LNCAP (cell line): ENCODE results near the gene PRSS33.

Experiments used
- TF ChIP-seq, protein P1 (sequence below): fragments of 450-650 bp; IDR thresholded peaks from 2 replicates; pipeline ENCODE4 v1.5.1; 2017; ENCODE audit warnings: mild to moderate bottlenecking

Gene PRSS33

DNA sequence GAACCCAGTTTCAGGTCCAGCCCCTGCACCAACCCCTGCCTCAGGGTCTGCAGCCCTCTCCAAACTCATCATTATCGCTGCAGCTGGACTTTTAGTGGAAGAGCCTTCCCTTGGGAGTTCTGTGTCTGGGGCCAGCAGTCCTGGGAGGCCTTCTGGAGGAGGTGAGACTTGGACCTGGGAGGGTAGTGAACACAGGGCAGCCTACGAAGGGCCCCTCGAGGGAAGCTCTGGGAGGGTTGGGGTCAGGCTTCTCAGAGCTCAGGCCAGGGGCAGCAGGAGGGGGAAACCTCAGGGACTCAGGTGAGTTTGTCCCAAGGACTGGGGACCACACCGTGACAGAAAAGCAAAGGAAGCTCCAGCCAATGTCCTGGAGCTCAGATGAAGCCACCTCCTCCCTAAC, 46.2 kb downstream of the PRSS33 start:
- TF ChIP-seq, protein P1, sequence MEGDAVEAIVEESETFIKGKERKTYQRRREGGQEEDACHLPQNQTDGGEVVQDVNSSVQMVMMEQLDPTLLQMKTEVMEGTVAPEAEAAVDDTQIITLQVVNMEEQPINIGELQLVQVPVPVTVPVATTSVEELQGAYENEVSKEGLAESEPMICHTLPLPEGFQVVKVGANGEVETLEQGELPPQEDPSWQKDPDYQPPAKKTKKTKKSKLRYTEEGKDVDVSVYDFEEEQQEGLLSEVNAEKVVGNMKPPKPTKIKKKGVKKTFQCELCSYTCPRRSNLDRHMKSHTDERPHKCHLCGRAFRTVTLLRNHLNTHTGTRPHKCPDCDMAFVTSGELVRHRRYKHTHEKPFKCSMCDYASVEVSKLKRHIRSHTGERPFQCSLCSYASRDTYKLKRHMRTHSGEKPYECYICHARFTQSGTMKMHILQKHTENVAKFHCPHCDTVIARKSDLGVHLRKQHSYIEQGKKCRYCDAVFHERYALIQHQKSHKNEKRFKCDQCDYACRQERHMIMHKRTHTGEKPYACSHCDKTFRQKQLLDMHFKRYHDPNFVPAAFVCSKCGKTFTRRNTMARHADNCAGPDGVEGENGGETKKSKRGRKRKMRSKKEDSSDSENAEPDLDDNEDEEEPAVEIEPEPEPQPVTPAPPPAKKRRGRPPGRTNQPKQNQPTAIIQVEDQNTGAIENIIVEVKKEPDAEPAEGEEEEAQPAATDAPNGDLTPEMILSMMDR, result no peak

DNA sequence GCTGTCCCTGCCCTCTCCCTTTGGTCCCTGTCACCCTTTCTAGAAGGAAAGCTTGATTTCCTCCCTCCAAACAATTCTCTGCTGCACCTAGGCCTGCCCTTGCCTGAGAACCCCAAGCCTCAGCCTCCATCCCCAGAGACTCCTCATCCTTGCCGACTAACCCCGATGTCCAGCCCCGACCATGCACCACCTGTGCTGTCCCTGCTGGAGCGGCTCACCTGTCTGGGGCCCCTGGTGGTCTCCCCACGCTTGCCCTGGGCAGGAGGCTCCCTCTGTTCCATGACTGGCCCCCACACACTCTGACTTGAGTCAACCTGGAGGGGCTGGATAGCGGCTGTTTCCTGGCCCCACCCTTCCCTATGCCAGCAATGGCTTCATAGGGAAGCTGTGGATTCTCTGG, 46.9 kb downstream of the PRSS33 start:
- TF ChIP-seq, protein P1, result no peak

DNA sequence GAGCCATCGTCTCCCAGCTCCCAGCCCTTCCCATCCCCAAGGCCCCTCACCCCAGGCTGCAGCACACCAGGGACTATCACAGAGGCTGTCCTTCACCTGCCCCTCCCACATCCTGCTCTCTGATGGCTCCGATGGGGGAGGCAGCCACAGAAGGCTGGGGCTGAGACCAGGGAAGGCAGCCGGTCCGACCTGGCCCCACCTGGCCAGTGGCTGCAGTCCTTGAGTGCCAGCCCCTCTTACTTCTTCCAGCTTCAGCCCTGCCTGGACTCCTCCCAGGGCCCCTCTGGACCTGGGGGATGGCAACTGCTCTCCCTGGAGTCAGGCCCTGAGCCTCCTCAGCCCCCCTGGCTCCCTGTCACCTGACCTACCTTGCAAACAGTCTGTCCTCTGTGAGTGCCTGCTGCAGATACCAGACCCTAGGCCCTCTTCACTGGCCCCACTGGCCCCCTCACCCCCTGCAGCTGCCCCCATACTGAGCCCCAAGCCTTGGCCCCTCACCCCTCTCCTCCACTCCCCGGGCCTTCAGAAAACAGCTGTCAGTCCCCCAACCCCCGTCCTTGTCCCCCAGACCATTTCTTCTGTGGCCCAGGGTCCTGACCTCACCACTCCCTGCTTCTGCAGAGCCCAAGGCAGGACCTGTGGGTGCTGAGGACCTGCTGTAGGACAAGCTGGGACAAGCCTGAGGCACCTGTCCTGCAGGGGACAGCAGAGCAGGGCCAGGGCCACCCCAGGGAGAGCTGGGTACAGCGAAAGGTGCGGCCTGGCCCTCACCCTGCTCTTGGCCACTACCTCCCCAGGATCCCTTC, 47.5 kb downstream of the PRSS33 start:
- TF ChIP-seq, protein P1, result no peak

DNA sequence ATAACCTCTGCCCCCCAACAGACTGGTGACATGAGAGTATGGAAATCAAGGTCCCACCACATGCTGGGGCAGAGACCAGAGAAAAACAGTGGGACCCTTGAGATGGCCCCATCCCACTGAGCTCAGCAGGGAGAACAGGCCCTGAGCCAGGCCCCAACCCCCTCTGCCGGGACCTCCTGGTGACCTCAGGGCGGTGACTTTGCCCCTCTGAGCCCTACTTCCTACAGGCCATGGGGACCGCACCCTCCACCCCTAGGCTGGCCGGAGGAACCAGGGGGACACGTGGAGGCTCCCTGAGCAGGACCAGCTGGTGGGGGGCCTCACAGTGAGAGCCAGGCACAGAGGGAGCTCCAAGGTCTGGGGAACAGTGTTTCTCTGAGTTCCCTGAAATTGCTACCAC, 48.7 kb downstream of the PRSS33 start:
- TF ChIP-seq, protein P1, result no peak

DNA sequence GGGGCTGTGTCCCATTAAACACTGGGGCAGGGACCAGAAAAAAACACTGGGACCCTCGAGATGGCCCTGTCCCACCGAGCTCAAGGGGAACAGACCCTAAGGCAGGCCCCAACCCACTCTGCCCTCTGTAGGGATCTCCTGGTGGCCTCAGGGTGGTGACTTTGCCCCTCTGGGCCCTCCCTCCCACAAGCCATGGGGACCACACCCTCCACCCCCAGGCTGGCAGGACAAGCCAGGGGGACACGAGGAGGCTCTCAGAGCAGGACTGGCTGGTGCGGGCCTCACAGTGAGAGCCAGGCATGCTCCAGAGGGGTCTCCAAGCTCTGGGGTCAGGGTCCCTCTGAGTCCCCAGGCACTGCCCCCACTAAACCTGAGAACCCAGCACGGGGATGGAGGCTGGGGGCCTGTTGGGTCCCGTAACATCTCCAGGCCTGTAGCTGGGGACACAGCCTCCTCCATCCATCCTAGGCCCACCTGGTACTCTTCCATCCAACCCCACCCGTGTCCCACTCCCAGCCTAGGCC, 49.4 kb downstream of the PRSS33 start:
- TF ChIP-seq, protein P1, result no peak

DNA sequence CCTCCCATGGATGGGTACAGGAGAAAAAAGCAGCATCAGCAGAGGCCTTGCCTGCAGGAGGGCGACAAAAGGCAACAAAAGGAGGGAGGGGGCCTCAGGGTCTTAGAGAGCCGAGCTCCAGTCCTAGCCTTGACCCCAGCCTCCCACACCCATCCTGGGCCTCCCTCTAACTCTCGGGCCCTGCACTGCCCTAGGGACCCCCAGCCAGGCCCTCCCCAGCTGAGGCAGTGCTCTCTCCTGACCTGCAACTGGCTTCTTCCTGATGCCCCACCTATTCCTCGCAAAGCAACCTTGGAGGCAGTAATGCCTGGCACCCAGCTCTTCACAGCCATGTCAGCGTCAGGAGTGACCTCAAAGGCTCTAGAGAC, 50.1 kb downstream of the PRSS33 start:
- TF ChIP-seq, protein P1, result no peak

DNA sequence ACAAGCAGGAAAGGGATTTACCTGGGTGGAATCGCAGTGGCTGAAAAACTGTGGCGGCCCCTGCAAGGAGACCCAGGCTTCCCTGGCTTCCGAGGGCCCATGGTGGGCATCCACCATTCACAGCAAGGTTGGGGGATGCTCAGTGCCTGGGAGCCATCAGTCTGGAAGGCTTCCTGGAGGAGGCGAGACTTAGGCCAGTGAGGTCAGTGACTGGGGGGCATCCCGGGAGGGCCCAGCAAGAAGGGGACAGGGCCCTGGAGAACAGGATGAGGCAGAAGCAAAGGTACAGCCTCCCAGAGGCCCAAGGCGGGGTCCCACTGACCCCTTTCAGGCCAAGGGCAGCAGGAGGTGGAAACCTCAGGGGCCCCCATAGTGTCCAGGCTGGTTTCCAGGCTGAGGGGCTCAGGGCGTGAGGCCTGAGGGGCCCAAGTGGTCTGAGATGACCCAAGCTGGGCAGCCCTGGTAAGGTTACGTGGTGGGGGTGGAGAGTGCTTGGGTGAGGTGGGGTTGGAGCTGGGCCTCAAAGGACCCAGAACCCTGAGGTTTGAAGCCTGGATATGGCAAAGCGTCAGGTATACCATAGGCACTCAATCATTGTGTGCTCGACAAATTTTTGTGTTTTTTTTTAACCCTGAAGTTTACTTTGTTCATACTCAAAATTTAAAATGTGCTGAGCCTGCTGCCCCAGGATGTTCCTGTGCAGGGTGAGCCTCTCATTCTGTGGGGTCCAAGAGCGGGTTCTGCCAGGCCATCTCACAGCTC, 50.7 kb downstream of the PRSS33 start:
- TF ChIP-seq, protein P1, result no peak
